ENCODE measurements around the gene RAP1GAP. TPM values are rescaled to one million over a fixed set of nuclear protein-coding genes. Genes with fewer than 3 reads are reported as not detected.
A peak's percentile ranks its signal among the peaks of the same experiment; 100 is the strongest.

Gene RAP1GAP
- total RNA-seq, 1 experiment from 2014 or later = 30.2 TPM

GRCh38 chr1:21626921-21627339 is 42.2 kb downstream of the RAP1GAP start:
- Histone ChIP-seq H3F3A (ENCODE audit: insufficient read depth, low read depth) (peaks cover 38% of the 10 kb centered on the region), H3K4me1 (replicated peaks; ENCODE audit: insufficient read depth) (peaks cover 69% of the 10 kb centered on the region), H3K27me3 (ENCODE audit: insufficient read depth, low read depth) (no peaks in the 10 kb centered on the region), H3K4me3 (no peak overlapping the region), H3K79me2 (ENCODE audit: low read depth) (no peaks in the 10 kb centered on the region), H3K4me2 (peak overlapping the region; percentile 56; the same call in 1 of the 2 replicates), H2AFZ (no peak overlapping the region), H3K27ac (peak overlapping the region; percentile 96), H3K9me3 (ENCODE audit: insufficient read depth, low read depth) (no peaks in the 10 kb centered on the region), H3K36me3 (ENCODE audit: low read depth) (no peaks in the 10 kb centered on the region), H3K9me2 (ENCODE audit: insufficient read depth) (no peaks in the 10 kb centered on the region), H4K20me1 (ENCODE audit: insufficient read depth) (no peaks in the 10 kb centered on the region)
- intact Hi-C loops (cut with micrococcal nuclease; ENCODE audit: unreplicated experiment) = loop anchor here (1.0 to 5.0 kb wide), 4 partner anchors 7 to 35 kb away; no protein-coding TSS in a partner anchor
- DNase-seq = peak; percentile 97 to 98
- no peak for TF ChIP-seq EZH2 (IDR thresholded peaks at IDR 0.05; ENCODE audit: low read depth)
- TF ChIP-seq, protein P1, sequence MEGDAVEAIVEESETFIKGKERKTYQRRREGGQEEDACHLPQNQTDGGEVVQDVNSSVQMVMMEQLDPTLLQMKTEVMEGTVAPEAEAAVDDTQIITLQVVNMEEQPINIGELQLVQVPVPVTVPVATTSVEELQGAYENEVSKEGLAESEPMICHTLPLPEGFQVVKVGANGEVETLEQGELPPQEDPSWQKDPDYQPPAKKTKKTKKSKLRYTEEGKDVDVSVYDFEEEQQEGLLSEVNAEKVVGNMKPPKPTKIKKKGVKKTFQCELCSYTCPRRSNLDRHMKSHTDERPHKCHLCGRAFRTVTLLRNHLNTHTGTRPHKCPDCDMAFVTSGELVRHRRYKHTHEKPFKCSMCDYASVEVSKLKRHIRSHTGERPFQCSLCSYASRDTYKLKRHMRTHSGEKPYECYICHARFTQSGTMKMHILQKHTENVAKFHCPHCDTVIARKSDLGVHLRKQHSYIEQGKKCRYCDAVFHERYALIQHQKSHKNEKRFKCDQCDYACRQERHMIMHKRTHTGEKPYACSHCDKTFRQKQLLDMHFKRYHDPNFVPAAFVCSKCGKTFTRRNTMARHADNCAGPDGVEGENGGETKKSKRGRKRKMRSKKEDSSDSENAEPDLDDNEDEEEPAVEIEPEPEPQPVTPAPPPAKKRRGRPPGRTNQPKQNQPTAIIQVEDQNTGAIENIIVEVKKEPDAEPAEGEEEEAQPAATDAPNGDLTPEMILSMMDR (conservative IDR thresholded peaks at IDR 0.05) = no peak
- ChIA-PET CTCF (interaction anchor here (0.6 to 0.7 kb wide), 3 partner anchors 11 to 386 kb away, joined by 3 to 10 read pairs (median 8); no protein-coding TSS in a partner anchor), POLR2A (ENCODE audit: unreplicated experiment) (interaction anchor here (0.6 to 1.4 kb wide), 4 partner anchors 12 to 138 kb away, joined by 3 to 19 read pairs (median 8); no protein-coding TSS in a partner anchor)
- BruUV-seq (replicated peaks) = no TSS peak

DNA sequence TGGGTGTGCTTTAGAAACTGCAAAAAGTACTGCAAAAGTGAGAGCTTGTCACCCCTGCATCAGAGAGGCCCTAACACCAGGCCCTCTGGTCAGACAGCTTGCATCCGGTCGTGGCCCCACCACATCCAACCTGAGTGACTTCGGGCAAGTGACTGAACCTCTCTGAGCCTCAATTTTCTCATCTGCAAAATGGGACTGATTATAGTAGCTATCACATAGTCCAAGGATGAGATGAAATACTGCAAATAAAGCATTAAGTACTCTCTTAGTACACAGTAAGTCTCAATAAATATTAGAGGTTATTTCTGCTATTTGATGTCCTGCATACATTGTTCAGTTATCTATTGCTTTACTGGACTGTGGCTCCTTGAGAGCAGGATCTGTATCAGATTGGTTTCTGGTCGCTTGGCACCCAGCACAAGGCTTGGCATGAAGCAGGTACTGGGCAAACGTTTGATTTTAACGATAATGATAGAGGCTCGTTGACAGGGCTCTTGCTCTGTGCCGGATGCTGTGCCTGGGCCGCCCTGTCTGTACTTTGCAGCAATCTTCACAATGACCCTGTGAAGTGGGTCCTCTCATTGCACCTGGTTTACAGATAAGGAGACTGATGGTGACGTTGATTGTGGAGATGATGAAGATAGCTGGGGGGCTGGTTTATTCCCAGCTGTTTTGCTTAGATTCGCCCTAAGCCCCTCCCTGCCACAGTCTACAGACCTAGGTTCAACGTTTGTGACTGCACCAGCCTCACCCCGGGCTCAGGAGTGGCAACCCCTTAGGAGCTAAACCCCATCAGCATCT is 43.6 kb downstream of the RAP1GAP start:
- H2AFZ ChIP-seq = no peak overlapping the region
- peaks cover 38% of the 10 kb centered on the region for H3F3A ChIP-seq (ENCODE audit: insufficient read depth, low read depth)
- H3K27ac ChIP-seq = peak overlapping the region; percentile 96
- peaks cover 66% of the 10 kb centered on the region for H3K4me1 ChIP-seq (replicated peaks; ENCODE audit: insufficient read depth)
- no peaks in the 10 kb centered on the region for H3K27me3 ChIP-seq (ENCODE audit: insufficient read depth, low read depth)
- no peaks in the 10 kb centered on the region for H3K9me3 ChIP-seq (ENCODE audit: insufficient read depth, low read depth)
- intact Hi-C loops (cut with micrococcal nuclease; ENCODE audit: unreplicated experiment) = loop anchor here (1.0 to 5.0 kb wide), 3 partner anchors 9 to 33 kb away; no protein-coding TSS in a partner anchor
- ChIA-PET POLR2A (ENCODE audit: unreplicated experiment) (no interaction called here), CTCF (no interaction called here)
- H4K20me1 ChIP-seq (ENCODE audit: insufficient read depth) = no peaks in the 10 kb centered on the region
- no peak overlapping the region for H3K4me3 ChIP-seq
- no peaks in the 10 kb centered on the region for H3K9me2 ChIP-seq (ENCODE audit: insufficient read depth)
- no peak for TF ChIP-seq EZH2 (IDR thresholded peaks at IDR 0.05; ENCODE audit: low read depth)
- TF ChIP-seq, protein P1 (conservative IDR thresholded peaks at IDR 0.05) = no peak
- H3K36me3 ChIP-seq (ENCODE audit: low read depth) = no peaks in the 10 kb centered on the region
- 0 out of 2 replicates have a peak, but pooled peaks cover 5% of the 10 kb centered on the region for H3K79me2 ChIP-seq (ENCODE audit: low read depth)
- peak overlapping the region; percentile 56 for H3K4me2 ChIP-seq
- DNase-seq = no peak
- no TSS peak for BruUV-seq (replicated peaks)

DNA sequence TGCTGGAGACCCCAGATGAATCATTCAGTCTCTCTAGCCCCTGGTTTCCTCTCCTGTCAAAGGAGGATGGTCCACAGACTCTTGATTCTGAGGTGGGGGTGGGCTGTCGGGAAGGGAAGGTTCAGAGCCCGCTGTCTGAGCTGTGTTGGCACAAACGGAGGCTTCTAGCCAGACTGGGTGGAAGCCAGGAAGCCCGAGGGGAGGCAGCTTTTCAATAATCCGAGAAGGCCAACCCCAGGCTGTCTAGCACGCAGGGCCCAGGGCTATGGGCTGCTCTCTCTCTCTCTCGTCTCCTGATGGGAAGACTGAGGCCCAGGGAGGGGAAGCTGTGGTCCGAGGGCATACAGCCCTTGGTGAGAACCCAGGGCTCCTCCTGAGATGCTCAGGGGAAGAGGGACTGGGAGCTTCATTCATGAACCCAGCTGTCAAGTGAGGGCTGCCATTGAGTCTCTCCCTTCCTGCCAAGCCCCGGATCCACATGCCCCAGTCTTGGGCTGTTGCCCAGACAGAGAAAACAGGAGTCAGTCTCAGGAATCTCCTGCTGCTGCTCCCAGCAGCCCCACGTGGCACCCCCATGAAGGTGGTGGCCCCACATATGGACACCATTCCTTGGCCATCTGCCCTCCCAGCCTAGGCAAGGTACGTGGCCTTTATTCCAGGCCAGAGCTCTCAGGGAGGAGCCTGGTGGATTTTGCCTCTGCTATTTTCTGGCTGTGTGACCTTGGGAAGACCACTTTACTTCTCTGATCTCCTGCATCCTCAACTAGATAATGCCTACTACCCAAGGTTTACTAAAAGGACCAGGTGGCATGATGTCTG is 44.4 kb downstream of the RAP1GAP start:
- no peaks in the 10 kb centered on the region for H4K20me1 ChIP-seq (ENCODE audit: insufficient read depth)
- H3K79me2 ChIP-seq (ENCODE audit: low read depth) = 0 out of 2 replicates have a peak, but pooled peaks cover 5% of the 10 kb centered on the region
- H2AFZ ChIP-seq = no peak overlapping the region
- H3K27me3 ChIP-seq (ENCODE audit: insufficient read depth, low read depth) = no peaks in the 10 kb centered on the region
- H3K36me3 ChIP-seq (ENCODE audit: low read depth) = no peaks in the 10 kb centered on the region
- H3K9me3 ChIP-seq (ENCODE audit: insufficient read depth, low read depth) = no peaks in the 10 kb centered on the region
- H3K4me1 ChIP-seq (replicated peaks; ENCODE audit: insufficient read depth) = peaks cover 57% of the 10 kb centered on the region
- no TSS peak for BruUV-seq (replicated peaks)
- H3K9me2 ChIP-seq (ENCODE audit: insufficient read depth) = no peaks in the 10 kb centered on the region
- TF ChIP-seq, protein P1 (conservative IDR thresholded peaks at IDR 0.05) = no peak
- TF ChIP-seq EZH2 (IDR thresholded peaks at IDR 0.05; ENCODE audit: low read depth) = no peak
- POLR2A ChIA-PET (ENCODE audit: unreplicated experiment) = interaction anchor here (0.6 kb wide), 1 partner anchor 9 kb away, joined by 11 read pairs; no protein-coding TSS in a partner anchor
- DNase-seq = no peak
- no peak overlapping the region for H3K4me2 ChIP-seq
- CTCF ChIA-PET = interaction anchor here (0.6 kb wide), 1 partner anchor 1638 kb away, joined by 7 read pairs; no protein-coding TSS in a partner anchor
- H3F3A ChIP-seq (ENCODE audit: insufficient read depth, low read depth) = peaks cover 36% of the 10 kb centered on the region
- no peak overlapping the region for H3K4me3 ChIP-seq
- intact Hi-C loops (cut with micrococcal nuclease; ENCODE audit: unreplicated experiment) = loop anchor here (5.0 kb wide), 1 partner anchor 32 kb away; no protein-coding TSS in a partner anchor
- H3K27ac ChIP-seq = 0 out of 2 replicates have a peak overlapping the region, but pooled peaks have one; percentile 96

Measured in PC-9 (cell line).